HG03175 (cell line): ENCODE measurements around the gene TMEM203.
"Not testable (repeated sequence)": the region's sequence is repeated elsewhere in the genome, so short reads cannot be mapped to it uniquely, and the experiment has no call there.

Experiments
- ATAC-seq: cut with Tn5 transposase; IDR thresholded peaks from one replicate; pipeline ENCODE4 v1.9.1; 2021; ENCODE audit warnings: mild to moderate bottlenecking, moderate library complexity; ENCODE audit not compliant: unreplicated experiment

Gene TMEM203

DNA sequence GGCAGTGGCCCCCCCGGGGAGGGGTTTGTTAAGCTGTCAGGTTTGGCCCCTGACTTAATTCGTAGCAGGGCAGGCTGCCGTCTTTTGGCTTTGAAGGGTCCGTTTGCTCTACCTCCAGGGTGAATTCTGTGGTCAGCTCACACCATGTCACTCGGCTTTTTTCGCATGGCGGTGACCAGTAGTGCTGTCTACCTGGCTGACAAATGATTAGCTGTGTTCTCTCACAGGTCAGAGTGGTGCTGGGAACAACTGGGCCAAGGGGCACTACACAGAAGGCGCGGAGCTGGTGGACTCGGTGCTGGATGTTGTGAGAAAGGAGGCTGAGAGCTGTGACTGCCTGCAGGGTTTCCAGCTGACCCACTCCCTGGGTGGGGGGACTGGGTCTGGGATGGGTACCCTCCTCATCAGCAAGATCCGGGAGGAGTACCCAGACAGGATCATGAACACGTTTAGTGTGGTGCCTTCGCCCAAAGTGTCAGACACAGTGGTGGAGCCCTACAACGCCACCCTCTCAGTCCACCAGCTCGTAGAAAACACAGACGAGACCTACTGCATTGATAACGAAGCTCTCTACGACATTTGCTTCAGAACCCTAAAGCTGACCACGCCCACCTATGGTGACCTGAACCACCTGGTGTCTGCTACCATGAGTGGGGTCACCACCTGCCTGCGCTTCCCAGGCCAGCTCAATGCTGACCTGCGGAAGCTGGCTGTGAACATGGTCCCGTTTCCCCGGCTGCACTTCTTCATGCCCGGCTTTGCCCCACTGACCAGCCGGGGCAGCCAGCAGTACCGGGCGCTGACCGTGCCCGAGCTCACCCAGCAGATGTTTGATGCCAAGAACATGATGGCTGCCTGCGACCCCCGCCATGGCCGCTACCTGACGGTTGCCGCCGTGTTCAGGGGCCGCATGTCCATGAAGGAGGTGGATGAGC lies 37.1 kb upstream of the TMEM203 start:
- no peak for ATAC-seq

DNA sequence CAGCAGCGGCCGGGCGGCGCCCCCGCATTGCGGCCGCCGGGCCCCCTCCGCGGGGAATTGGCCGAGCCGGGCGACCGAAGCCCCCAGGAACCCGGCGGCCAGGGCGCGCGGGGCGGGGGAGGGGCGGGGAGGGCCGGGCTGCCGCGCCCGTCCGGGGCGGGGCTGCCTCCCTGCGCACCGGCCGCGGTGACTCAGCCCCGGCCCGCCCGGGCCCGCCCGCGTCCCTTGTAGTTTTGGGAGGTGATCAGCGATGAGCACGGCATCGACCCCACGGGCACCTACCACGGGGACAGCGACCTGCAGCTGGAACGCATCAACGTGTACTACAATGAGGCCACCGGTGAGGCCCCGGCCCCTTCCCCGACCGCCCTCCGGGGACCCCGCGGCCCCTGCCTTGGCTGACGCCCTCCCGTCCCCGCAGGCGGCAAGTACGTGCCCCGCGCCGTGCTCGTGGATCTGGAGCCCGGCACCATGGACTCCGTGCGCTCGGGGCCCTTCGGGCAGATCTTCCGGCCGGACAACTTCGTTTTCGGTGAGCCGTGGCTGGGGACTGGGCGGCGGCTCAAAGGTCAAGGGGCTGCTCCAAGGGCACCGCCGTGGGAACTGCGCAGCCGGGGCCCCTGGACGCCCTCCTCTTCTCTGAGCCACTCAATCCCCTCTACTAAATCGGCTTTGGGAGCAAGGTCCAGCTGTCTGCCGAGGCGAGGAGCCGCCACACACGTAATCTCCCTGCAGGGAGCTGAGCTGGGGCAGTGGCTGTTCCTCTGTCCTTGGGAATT lies 36.2 kb upstream of the TMEM203 start:
- ATAC-seq = peak; percentile 5

DNA sequence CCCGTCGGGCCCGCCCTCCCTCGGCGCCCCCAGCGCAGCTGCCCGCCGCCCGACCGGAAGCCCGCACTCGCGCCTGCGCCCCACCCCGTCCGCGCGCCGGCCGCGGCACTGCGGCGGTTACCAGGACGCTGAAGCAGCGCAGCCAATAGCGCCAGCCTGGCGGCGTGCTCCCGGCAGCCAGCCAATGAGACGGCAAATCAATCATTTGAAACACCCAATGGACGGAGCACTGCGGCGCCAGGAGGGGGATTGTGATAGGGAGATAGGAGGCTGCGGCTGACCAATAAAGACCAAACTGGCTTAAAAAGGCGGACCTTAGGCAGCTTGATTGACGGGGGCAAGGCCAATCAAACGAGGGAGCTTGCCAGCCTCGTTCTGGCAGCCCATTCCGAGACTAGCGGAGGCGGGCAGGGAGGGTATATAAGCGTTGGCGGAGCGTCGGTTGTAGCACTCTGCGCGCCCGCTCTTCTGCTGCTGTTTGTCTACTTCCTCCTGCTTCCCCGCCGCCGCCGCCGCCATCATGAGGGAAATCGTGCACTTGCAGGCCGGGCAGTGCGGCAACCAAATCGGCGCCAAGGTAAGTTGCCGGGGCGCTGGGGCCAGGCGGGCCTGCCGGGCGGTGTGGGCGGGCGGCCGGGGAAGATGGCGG lies 35.5 kb upstream of the TMEM203 start, which contains the start of gene TUBB4B:
TUBB4B (plus strand) TSS at position 447 of the 649 bp plus-strand sequence; CDS start at position 521, 74 bp downstream.
- ATAC-seq = peak; percentile 76

DNA sequence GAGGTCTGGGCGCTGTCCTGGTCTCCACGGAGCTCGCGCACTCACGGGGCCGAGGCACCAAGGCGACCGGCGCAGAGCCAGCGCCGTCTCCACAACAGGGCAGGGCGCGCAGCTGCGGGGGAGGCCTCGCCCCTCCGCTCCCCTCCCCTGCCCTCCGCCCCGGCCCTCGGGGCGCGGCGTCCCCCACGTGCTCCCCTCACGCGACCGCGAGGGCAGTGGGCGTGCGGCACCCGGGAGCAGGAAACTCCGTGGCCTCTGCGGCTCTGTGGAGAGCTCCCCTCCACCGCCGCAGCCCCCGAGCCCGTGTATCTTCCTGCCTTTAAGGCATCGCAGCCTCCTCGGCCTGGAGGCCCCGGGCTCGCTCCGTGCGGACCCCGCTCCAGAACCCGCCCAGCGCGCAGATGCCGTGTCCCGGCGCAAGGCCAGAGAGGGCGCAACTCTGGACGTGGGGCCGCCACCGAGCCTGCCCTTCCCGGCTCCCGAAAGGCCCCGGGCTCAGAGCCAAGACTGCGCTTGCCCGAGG lies 34.9 kb upstream of the TMEM203 start:
- ATAC-seq = peak; percentile 26

DNA sequence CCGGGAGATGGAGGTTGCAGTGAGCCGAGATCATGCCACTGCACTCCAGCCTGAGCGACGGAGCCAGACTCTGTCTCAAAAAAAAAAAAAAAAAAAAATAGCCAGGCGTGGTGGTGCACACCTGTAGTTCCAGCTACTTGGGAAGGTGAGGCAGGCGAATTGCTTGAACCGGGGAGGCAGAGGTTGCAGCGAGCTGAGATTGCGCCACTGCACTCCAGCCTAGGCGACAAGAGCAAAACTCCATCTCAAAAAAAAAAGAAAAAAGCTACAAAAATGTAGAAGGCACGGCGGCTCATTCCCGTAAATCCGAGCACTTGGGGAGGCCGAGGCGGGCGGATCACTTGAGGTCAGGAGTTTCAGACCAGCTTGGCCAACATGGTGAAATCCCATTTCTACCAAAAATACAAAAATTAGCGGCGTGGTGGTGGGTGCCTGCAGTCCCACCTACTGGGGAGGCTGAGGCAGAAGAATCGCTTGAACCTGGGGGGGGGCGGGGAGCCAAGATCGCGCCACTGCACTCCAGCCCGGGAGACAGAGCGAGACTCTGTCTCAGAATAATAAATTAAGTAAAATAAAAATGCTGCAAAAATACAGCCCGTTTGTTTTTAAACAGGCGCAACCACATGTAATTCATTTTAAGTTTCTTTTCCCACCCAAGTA lies 34.2 kb upstream of the TMEM203 start:
- ATAC-seq = not testable (repeated sequence)

DNA sequence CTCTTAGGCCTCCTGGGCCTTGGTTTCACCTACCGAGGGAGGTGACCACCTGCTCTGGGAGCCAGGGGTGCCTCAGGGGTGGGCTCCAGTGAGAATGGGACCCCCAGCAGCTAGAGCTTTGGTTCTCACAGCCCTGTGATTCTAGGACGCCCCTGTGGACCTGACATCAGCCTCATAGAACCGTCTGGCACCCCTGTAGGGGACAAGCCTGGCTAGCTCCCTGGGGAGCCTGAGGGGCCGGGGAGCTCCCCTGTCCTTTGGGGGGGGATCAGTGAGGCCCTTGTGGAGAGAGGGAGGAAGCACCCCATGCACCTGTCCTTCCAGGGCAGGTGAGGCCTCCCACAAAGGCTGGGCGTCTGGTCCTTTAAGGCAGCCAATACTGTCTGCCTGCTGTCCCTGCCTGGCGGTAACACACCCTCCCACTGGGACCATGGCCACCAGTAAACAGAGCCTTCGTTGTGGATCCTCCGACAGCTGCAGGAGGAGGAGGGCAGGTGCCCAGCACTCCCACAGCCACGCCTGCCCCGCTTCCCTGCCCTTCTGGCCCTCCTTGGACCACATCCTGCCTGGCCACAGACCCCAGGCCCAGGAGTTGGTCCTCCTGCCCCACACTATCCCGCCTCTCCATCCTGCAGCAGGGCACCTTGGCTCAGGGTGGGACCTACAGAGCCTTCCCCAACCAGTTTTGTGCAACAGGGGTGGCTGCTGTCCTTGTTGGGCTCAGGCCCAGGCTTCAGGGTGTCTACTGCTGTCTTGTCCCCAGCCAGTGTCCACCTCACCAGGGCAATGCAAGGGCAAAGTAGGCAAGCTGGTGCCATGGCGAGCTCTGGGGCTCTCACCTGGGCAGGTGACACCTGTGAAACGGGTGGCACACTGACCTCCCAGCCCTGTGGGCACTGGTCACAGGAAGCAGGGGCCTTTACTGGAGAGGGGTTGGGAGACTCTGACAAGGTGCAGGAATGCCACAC lies 32.6 kb upstream of the TMEM203 start:
- ATAC-seq = no peak

DNA sequence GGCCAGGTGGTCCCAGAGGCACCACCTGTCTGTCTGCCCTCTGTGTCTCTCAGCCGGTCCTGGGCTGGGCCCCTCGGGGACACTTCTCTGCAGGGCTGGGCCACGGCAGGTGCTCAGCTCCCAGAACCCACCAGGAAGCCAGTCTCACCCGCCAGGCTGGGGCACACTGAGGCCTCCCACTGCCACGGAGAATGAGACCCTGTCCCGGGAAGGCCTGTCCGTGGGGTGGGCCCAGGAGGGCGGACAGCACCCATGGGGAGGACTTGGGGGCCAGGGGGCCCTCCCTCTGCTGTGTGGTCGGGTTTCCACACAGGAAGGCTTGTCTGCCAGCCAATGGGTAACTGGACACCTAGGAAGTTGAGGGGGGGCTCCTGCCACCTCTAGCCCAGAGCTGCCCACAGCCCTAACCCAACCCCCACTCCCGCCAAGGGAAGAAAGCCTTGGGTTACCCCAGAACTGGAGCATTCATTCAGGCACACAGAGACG lies 31.5 kb upstream of the TMEM203 start:
- ATAC-seq = no peak

DNA sequence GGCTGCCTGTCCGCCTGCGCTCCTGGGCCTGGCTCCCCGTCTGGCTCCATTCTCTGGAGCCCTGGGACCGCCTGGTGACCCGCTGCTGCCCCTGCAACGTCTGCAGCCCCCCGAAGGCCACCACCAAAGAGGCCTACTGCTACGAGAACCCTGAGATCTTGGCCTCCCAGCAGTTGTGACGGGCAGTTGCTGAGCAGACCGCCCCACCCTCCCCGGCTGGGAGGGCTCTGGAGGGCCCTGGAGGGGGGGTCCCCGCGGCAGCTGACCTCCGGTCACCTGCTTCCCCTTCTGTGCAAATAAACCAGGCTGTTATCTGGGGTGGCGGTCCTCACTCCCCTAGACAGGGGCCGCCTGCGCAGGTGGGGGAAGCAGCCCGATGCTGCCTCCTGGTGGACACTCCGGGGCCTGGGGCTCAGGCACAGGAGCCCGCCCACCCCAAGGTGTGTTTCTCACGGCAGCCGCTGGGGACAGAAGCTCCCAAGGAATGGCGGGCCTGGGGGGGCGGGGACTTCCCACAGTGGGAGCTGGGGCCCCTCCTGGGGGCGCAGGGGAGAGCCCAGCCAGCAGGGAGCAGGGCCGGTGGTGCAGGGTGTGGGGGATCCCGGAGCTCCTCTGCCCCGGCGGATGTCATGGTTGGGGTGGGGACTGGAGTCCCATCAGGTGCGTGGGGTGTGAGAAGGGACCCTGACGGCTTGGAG lies 30.9 kb upstream of the TMEM203 start:
- ATAC-seq = peak; percentile 20

DNA sequence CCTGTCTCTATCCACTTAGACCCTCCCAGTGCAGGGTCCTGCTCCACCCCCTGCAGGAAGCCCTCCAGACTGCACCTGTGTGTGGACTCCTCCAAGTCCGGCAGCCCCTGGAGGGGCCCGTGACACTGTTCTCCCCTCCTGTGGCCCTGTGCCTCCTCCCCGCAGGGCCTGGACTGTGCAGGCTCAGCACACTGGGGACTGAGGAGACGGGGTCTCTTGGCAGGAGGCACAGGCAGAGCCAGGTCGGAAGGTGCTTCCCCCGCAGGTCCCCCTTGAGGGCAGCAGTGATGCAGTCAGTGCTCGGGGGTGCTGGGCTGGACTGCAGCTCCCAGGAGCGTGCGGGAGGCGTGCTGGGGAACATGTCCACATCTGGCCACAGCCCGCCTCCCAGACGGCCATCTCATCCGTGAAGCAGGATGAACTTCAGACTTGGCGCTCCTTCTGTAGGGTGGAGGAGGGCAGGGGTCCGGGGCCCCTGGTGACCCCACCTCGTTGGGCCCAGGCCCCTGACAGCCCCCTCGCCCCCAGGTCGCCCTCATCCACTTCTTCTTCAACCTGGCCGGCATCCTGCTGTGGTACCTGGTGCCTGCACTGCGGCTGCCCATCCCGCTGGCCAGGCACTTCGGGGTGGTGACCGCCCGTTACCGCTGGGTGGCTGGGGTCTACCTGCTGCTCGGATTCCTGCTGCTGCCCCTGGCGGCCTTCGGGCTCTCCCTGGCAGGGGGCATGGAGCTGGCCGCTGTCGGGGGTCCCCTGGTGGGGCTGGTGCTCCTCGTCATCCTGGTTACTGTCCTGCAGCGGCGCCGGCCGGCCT lies 30.2 kb upstream of the TMEM203 start:
- no peak for ATAC-seq

DNA sequence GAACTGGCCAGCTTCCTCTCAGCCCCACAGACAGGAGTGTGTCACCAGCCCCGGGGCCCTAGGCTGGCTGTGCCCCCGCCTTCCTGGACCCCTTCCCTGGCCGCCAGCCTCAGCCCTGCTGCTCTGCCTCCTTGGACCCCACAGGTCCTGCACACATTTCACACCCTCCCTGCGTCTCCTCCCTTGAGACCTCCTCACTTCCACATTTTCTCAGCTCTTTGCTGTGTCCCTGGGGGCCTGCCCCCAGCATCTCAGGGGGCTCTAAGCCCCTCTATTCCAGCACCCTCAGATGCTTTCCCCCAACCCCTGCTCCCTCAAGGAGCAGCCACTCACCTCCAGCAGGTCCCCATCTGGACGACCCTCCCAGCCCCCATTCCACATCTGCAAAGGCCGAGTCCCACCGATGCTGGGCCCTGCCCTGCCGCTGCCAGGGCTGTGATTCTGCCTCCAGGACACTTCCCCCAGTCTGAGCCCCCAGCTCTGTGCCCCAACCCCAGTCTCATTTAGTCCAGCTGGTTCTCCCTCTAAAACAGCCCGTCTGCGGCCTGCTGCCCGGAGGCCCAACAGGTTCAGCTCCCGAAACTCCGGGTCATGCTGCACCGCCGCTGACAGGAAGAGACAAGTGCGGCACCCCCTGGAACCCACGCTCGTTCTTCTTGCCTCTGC lies 29.4 kb upstream of the TMEM203 start:
- no peak for ATAC-seq

DNA sequence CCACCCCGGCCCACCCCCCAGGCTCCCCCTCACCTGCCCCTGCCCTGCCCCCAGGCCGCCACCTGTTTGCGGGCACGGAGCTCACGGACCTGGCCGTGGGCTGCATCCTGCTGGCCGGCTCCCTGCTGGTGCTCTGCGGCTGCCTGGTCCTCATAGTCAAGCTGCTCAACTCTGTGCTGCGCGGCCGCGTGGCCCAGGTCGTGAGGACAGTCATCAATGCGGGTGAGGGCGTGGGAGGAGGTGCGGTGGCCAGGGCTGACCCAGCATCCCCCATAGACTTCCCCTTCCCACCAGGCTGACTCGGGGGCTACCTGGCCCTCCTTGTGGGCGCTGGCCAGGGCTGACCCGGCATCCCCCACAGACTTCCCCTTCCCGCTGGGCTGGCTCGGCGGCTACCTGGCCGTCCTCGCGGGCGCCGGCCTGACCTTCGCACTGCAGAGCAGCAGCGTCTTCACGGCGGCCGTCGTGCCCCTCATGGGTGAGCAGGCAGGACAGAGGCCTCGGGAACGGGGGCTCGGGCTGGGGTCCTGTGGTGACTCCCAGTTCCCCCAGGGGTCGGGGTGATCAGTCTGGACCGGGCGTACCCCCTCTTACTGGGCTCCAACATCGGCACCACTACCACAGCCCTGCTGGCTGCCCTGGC lies 28.7 kb upstream of the TMEM203 start:
- ATAC-seq = no peak

DNA sequence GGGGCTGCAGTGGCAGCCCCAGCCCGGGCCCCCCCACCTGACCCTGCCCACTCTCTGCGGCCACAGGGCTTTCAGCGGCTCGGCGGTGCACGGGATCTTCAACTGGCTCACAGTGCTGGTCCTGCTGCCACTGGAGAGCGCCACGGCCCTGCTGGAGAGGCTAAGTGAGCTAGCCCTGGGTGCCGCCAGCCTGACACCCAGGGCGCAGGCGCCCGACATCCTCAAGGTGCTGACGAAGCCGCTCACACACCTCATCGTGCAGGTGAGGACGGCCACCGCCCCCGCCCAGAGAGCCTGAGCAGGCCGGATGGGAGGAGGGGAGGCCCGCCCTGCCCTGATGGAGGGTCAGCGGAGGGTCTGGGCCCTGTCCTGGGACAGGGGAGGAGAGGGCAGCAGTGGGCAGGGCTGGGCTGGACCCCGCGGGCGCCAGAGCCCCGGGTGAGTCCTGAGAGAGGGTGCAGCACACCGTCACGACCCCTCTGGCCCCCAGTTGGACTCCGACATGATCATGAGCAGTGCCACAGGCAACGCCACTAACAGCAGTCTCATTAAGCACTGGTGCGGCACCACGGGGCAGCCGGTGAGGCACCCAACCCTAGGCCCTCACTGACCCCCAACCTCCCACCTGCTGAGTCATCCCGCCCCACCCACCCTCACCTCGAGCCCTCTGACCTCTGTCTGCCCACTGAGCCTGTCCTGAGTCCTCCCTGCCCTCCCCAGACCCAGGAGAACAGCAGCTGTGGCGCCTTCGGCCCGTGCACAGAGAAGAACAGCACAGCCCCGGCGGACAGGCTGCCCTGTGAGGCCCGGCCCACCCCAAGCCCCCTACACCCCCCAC lies 27.9 kb upstream of the TMEM203 start:
- ATAC-seq = no peak

DNA sequence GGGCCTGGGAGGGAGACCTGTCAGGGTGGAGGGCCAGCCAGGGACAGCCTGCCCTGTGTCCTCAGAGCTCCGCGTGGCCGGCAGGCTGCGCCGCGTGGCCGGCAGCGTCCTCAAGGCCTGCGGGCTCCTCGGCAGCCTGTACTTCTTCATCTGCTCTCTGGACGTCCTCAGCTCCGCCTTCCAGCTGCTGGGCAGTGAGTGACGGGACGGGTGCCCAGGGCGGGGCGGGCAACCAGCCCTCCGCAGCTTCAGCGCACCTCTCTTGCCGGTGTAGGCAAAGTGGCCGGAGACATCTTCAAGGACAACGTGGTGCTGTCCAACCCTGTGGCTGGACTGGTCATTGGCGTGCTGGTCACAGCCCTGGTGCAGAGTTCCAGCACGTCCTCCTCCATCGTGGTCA lies 27.1 kb upstream of the TMEM203 start:
- ATAC-seq = no peak

DNA sequence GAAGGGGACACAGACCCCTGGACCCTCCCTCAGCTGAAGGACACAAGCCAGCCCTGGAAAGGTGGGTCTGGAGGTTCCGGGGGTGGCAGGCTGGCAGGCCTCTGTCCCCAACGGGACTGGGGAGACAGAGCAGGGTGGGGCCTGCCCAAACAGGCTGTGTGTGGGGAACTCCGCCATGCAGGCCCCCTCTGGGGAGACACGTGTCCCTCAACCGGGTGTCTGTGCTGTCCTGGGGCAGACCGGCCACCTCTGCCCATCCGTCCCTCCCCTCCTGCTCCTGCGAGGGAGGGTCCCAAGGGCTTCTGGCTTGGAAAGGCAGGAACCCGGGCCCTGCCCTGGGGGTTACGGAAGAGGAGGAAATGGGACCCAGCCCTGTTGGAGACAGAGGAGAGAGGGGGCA lies 26.7 kb upstream of the TMEM203 start:
- ATAC-seq = no peak

DNA sequence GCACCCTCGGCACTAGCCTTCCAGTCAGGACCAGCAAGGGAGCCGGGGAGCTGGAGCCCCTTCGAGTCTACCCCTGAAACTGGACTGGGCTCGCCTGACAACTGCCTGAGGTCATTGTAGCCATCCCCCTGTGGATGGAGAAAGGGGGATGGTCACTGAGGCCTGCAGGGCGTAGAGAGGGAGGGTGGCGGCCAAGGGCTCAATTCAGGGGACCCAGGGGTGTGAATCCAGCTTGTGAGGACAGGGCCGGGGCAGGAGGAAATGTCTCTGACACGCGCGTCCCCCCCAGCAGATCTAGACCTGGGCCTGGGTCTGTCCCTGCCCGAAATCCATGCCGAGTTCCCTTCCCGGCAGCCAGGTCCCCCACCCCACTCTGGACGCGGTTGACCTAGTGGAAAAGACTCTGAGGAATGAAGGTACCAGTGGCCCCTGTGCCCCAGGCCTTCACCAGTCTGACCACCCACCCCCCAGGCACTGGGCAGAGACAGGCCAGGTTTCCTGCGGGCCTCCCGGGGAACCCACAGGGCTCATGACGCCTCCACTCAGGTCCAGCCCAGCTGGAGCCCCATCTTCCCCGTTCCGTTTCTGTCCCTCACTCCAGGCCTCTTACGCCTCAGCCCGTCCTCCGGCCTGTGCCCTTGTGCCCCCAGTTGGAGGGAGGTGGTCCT lies 26.1 kb upstream of the TMEM203 start:
- no peak for ATAC-seq
